KG1 (cell line): ENCODE data around the gene PDE6H.

Experiments used
- DNase-seq: peaks from one replicate; lab custom pipeline; 2025; lab: John Stamatoyannopoulos, UW

The PDE6H gene

GRCh38 chr12:14974633-14975032, 1.8 kb downstream of the PDE6H start:
- DNase-seq, result no peak

- DNase-seq, result no peak
Measured at GRCh38 chr12:14975457-14975856, 2.6 kb downstream of the PDE6H start.

- no peak for DNase-seq
Measured at GRCh38 chr12:14976658-14977057, 3.8 kb downstream of the PDE6H start.

GRCh38 chr12:14979468-14979867, 6.6 kb downstream of the PDE6H start:
- no peak for DNase-seq

- DNase-seq, result no peak
Measured at GRCh38 chr12:14981049-14981448, 8.2 kb downstream of the PDE6H start.

GRCh38 chr12:14982562-14982961, 9.7 kb downstream of the PDE6H start:
- DNase-seq, result no peak

GRCh38 chr12:14982991-14983390, 10.1 kb downstream of the PDE6H start:
- no peak for DNase-seq

GRCh38 chr12:14984036-14984435, 11.2 kb downstream of the PDE6H start:
- no peak for DNase-seq

GRCh38 chr12:14984766-14985285, 12.0 kb downstream of the PDE6H start:
- DNase-seq, result no peak

GRCh38 chr12:14986449-14986848, 13.6 kb downstream of the PDE6H start:
- no peak for DNase-seq

- no peak for DNase-seq
Measured at GRCh38 chr12:14988035-14988434, 15.2 kb downstream of the PDE6H start.

- DNase-seq, result no peak
Measured at GRCh38 chr12:14989790-14990189, 16.9 kb downstream of the PDE6H start.

GRCh38 chr12:14991069-14991468, 18.2 kb downstream of the PDE6H start:
- no peak for DNase-seq

- DNase-seq, result no peak
Measured at GRCh38 chr12:14992673-14993072, 19.8 kb downstream of the PDE6H start.

- DNase-seq, result no peak
Measured at GRCh38 chr12:14993117-14993516, 20.3 kb downstream of the PDE6H start.

- DNase-seq, result no peak
Measured at GRCh38 chr12:14993537-14994266, 20.9 kb downstream of the PDE6H start.

GRCh38 chr12:14994610-14995009, 21.8 kb downstream of the PDE6H start:
- DNase-seq, result no peak

- no peak for DNase-seq
Measured at GRCh38 chr12:14995583-14996425, 23.0 kb downstream of the PDE6H start.

- DNase-seq, result no peak
Measured at GRCh38 chr12:14997998-14998397, 25.2 kb downstream of the PDE6H start.

GRCh38 chr12:14999021-14999694, 26.3 kb downstream of the PDE6H start:
- no peak for DNase-seq

- no peak for DNase-seq
Measured at GRCh38 chr12:14999695-15000365, 27.0 kb downstream of the PDE6H start.

- no peak for DNase-seq
Measured at GRCh38 chr12:15000575-15000974, 27.7 kb downstream of the PDE6H start.
